ENCODE results near the gene LRFN5.
"Not testable (repeated sequence)": the region's sequence is repeated elsewhere in the genome, so short reads cannot be mapped to it uniquely, and the experiment has no call there.

The LRFN5 gene

DNA sequence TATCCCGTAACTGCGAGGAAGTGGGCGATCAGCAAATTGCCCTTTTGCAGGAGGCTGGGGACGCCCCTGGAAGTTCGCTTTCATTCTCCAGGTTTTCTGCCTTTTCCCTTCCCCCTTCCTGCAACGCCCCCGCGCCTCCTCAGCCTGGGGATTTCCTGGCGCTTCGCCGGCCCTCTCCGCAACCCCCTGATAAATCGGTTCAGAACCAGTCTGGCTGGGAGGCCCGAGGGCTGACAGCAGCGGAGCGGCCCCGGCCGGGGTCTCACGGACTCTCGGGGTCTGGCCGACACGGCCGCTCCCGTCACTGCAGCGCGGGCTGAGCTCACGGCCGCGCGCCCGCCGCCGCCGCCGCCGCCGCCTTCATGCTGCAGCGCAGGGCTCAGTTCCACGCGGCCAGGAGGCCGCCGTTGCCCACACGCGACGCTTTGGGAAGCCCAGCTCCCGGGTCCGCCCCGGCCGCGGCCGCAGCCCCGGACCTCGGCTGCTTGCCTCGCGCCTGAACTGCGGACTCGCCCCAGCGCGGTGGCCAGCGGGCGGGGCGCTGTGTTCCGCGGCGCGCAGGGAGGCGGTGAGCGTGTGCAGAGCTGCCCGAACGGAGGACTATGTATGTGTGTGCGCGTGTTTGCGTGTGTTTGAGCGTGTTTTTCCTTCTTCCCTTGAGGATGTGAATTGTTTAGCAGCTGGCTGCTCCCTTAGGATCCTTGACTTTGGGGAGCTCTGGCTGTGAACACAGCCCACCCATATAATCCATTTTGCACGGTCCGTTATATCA lies at the start of gene LRFN5:
Gene LRFN5, plus strand, starts transcription at position 345 of the 772 bp plus-strand sequence.
- peak within 1 kb of the TSS; percentile 85 for H3K4me3 ChIP-seq (ENCODE audit: low read depth, low read length)

DNA sequence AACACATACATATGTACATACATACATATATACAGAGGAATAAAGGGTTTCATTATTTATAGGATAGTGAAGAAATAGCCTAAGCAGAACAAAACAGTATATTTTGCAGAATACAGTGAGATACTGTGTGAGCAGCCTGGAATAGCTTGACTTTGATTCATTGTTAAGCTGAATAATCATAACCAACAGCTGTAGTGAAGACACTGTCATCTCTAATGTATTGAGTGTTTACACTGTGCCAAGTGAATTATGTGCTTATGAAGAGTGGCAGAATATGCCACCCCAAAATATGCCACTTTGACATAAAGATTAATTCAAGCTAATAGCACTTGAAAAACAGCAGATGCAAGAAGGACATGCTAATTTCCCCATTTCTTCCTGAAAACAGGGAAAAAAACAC lies 48.2 kb upstream of the LRFN5 start:
- no peak overlapping the region for H3K4me3 ChIP-seq (ENCODE audit: low read depth, low read length)

DNA sequence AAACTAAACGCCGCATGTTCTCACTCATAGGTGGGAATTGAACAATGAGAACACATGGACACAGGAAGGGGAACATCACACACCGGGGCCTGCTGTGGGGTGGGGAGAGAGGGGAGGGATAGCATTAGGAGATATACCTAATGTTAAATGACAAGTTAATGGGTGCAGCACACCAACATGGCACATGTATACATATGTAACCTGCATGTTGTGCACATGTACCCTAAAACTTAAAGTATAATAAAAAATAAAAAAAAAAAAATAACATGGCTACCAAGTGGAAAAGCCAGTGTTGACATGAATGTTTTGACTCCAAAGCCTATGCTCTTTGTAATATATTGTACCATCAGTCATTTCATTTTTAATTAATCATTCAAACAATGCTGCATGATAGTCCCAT lies 39.8 kb upstream of the LRFN5 start:
- H3K4me3 ChIP-seq (ENCODE audit: low read depth, low read length): not testable (repeated sequence)

DNA sequence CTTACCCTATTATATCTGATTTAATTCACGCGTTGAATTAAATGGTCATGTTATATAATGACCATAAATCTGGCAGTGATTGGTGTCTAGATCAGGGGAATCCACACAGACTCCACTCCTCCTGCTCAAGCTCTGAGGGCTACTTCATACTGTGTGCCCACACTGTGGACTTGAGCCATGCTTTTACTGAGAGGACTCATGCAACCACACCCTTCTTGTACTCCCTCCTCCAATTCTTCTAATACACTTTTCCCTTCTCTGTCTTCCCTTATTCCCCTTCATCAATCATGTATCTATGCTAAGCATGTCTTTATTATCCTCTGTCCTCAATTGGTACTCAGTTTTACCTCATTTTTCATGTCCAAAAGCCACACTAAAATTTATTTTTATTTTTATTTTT lies 37.7 kb upstream of the LRFN5 start:
- no peak overlapping the region for H3K4me3 ChIP-seq (ENCODE audit: low read depth, low read length)

DNA sequence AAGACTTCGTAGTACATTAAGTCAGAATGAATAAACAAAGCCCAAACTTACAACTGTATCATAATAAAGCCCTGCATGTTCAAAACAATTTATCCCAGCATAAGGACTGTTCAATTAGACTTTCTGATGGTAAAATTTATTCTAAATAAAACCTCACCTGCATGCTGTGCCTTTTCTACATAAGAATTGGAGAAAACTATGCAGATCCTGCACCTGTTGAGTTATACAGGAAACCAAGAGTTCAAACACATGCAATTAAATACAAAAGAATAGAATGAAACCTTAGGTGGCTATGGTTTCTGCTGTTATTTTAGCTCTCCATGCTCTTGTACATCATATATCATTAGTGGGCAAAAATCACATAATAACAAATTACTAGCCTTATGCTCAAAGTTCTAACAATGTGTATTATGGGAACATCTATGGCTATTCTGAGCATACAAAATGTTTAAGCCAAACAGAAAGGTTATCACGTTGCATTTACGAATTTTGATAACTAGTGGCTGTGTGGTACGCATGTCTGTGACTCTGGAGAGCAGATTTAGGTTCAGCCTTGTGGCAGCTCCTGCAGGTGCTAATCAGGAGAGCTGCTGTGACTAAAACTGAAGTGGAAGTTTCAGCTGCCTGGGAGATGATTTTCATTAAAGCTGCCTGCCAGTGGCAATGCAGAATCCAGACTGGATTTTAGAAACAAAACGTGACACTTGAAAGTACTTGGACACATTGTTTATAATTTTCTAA lies 36.1 kb upstream of the LRFN5 start:
- no peak overlapping the region for H3K4me3 ChIP-seq (ENCODE audit: low read depth, low read length)

DNA sequence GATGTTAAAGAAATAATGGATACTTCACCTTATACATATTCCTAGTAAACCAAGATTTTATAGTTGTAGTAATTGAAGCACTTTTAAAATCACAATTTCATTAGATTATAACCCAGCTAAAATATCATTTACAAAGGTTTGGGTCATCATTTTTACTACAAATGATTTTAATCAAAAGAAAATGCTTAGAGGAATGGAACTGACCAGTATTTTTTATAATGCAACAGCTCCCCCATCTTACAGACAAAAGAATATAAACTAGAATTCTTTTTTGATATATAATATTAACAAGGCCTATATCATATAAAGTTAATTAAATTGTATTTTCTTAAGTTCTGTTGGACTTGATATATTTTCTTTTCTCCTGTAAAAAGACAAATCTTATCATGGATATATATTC lies 20.4 kb upstream of the LRFN5 start:
- no peak overlapping the region for H3K4me3 ChIP-seq (ENCODE audit: low read depth, low read length)

DNA sequence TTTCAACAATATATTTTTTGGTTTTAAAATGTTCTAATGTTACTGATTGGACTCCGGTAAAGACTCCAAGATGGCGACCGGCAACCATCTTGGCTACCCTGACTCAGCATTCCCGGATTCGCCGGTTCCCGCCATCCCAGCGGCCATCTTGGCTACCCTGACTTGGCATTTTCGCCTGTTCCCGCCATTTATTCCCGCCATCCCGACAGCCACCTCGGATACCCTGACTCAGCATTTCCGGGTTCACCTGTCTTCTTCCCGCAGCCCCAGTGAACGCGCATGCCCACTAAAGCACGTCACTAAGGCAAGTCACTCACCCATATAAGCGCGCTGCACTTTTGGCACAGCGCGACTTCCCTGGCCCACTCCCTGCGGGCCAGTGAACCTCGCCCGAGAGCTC lies 9.0 kb upstream of the LRFN5 start:
- no peak overlapping the region for H3K4me3 ChIP-seq (ENCODE audit: low read depth, low read length)

DNA sequence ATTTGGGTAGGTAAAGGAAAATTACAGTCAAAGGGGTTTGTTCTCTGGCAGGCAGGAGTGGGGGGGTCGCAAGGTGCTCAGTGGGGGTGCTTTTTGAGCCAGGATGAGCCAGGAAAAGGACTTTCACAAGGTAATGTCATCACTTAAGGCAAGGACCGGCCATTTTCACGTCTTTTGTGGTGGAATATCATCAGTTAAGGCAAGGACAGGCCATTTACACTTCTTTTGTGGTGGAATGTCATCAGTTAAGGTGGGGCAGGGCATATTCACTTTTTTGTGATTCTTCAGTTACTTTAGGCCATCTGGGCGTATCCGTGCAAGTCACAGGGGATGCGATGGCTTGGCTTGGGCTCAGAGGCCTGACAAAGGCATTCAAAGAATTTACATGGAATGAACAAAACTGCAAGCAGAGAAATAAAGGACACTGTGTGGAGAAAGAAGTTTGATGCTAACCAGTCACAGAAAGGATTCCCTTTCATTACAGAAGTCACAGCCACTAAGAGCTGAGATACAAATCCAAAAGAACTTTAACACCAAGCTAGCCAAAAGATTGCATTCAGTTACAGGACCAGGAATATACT lies 6.8 kb upstream of the LRFN5 start:
- not testable (repeated sequence) for H3K4me3 ChIP-seq (ENCODE audit: low read depth, low read length)

DNA sequence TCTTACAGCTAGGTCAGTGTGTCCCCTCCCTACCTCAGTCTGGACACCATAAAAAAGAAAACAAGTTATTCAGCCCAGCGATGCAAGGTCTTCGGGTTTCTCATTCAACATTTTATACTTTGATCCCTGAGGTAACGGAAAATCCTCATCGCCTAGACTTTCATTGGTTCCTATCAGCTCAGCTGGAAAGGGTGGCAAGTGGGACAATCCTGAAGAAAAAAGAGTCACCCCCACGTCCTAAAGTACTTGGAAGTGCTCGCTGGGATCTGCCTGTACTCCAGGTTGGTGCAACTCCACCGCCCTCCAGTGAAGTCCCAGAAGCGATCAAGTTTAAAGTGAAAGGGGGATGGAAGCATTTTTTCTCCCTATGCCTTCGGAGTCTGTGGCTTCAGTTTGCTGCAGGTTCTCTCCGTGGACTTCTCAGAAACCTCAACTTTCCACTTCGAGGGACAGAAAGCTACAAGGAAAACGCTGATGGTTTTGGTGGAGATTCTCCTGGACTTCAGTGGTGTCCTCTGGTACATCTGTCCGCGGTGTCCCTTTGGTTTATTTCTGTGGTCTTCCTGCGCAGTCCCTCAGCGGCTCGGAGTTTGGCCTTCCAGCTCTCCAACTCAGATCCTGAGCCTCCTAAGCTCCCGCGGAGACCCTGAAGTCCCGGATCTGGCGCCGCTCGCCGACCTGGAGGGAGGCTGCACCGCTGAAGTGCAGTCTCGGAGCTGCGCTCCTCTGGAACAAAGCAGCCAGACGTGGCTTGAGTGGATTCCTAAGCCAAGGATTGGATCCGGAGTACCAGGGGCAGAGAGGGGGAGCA lies 1.8 kb upstream of the LRFN5 start:
- peak overlapping the region; percentile 85 for H3K4me3 ChIP-seq (ENCODE audit: low read depth, low read length)

DNA sequence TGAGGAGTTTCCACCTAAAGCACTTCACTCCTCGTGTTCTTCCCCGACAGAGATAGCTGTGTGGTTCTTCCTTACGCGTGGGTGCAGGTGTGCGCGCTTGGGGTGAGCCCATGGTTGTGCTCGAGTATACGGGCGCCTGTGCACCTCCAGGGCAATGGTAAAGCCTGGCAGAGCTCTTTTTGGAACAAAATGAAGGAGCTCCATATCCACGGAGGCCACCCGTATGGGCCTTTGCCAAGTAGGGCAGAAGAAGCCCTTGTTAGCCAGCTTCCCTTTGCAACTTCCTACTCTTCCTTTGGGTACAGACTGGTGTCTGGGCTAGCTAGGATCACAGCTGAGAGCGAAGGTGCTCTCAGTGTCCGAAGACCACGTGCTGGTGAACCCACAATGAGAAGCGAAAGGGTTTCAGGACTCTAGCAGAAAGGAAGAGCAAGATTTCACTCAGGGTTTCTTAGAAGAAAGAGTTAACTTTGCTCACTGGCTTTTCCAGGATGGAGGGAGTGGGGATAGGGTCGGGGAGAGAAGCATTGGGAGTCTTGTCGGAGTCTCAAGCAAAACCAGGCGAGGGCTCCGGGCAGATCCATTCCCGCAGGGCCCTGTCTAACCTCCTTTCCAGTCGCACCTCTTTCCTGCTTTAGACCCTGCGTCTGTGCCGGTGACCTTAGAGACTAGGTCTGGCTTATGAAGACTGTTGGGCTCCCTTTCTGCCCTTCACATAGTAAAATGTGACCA lies 960 bp upstream of the LRFN5 start:
- peak overlapping the region; percentile 85 for H3K4me3 ChIP-seq (ENCODE audit: low read depth, low read length)

DNA sequence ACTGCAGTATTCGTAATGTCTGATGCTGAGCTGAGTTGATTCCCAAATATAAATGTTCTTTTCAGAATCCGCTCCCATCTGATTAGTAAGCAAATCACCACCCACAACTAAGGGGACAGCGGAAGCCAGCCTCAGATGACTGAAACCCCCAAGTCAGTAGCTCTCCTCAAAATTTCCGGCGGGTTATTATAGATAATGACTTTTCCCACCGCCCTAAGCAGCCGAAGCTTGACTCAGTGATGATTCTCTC lies 469 bp upstream of the LRFN5 start:
- H3K4me3 ChIP-seq (ENCODE audit: low read depth, low read length): peak overlapping the region; percentile 85

DNA sequence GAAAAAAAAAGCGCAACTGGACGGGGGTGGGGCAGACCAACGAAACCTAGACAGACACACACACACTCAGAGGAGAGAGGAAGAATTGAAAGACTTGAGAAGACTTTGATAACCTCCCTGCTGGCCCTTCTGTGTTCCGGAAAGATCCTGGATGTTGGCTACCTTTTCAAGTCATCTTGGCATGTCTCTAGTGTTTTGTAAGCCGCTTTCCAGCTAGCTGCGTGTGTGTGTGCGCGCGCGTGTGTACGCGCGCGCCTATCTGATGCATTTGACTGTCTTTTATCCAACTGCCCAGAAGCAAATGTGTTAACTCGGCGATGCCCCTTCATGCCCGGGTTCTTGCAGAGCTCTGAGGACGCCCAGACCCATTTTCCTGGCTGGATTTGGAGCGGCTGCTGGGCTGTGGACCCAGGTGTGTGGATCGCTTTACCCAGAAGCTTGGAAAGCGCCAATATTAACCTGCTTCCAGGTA lies 664 bp downstream of the LRFN5 start:
- peak overlapping the region; percentile 85 for H3K4me3 ChIP-seq (ENCODE audit: low read depth, low read length)

DNA sequence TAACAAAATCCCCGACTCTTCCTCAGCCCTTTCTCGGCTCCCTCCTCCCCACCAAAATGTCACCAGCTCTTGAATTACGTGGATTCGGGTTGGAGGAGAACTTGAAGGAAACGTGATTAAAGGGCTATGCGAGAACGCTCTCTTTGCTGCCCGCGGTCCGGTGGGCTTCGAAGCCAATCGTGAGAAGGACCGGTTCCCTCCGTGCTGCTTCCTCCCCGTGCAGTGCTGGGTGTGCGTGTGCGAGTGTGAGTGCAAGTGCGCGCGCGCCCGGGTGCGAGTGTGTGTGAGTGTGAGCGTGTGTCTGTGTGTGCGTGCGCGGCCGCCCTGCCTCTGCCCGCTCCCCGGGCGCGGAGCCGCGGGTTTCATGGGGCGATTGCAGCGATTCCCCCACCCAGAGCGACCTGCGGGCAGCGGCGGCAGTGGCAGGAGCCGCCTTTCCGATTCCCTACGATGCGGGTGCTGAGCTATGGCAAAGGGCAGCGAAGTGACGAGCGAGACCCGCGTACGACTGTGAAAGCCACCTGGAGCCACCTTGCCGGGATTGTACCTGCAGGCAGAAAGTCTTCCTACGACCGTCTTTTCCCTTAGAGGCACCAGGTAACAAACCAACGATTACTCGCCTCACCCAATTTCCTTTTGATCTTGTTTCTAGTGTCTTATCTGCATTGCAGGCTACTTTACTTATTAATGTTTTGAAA lies 1.4 kb downstream of the LRFN5 start:
- H3K4me3 ChIP-seq (ENCODE audit: low read depth, low read length): peak overlapping the region; percentile 85

DNA sequence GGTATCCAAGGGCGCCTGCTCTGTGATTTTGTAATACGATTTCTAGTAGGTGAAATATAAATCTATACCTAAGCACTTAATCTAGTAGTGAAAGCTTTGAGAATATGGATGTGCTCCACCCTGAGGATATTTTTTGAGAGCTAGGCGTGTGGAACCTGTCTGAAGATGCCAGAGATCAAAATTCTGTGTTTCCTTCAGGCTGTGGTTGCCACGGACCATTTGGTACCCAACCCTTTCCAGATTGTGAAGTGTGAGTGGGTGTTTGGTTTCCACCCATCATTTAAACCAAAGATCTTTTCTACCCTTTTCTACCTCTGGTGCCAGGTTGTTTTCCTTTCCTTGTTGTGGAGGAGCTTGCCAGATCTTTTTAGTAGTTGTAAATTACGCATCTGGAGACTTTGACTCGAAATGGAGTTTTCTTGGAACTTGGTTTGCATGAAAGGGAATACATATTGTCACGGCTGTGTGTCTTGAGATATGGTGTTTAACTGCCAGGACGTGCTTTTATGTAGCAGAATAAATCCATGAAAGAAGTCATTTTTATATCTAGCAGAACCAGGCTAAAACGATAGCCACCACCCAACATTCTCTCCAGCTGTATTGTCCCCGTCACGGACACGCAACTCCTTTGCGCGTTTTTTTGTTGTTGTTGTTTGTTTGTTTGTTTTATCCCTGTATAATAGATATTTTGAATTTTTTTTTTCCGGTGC lies 2.2 kb downstream of the LRFN5 start:
- peak overlapping the region; percentile 85 for H3K4me3 ChIP-seq (ENCODE audit: low read depth, low read length)

DNA sequence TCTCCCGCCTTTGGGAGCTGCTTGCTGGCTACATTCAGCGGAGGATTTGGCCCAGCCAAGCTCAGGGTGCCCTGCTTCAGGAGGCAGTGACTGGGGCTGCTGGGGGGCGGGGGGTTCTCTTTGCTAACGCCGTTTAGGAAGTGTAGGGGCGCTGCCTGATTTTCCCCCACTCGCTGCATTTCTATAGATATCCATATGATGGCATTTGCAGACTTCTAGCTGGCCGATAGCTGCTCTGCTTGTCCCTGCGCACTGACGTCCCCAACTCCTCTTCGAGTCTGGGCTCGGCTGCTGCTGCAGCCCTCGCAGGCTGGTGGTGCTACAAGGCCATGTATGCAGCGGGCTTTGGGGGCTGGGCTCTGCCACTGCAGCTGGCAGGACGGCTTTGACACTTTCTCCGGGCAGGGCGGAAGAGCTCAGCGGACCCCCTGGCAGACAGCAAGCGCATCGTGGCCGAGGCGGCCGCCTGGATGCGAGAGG lies 3.1 kb downstream of the LRFN5 start:
- peak overlapping the region; percentile 85 for H3K4me3 ChIP-seq (ENCODE audit: low read depth, low read length)

DNA sequence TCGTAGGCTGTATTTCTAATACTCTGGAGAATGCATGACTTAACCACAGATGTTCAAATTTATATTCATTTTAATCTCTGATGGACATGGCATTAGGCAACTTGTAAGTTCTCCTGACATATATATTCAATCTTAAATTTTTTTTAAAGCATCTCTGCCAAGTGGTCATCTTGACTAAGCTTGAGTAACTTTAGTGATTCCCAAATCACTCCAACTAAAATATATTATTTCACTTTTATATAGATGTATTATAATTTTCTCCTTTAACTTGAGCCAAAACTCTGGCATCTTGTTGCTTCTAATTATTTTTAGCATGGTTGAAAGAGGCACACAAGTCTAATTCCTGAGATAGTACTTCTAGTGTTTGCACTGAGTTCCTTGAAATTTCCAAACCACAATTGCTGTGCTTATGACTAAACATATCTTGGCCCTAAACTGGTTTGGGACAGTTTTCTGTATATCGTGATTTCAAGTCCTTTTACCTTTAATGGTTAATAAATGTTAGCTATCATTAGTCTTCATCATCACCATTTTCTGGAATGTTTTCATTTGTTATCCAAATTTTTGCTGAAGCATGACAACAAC lies 8.4 kb downstream of the LRFN5 start:
- H3K4me3 ChIP-seq (ENCODE audit: low read depth, low read length): no peak overlapping the region

DNA sequence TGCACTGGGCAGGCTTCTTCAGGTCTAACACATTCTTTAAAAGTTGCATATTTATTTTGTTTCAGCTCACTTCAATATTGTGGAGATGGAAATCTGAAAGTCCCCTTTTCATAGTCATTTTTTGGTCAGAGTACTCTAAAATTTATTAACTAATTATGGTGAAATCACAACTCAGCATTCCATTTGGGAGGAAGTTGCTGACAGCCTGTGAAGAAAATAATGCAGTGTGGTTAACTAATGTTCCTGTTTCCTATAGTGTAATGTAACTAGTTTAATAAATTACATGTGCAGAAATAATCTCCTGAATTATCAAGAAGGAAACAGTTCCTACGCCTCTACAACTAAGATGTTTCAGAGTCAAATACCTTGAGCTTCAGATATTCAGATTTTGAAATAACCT lies 17.1 kb downstream of the LRFN5 start:
- no peak overlapping the region for H3K4me3 ChIP-seq (ENCODE audit: low read depth, low read length)

DNA sequence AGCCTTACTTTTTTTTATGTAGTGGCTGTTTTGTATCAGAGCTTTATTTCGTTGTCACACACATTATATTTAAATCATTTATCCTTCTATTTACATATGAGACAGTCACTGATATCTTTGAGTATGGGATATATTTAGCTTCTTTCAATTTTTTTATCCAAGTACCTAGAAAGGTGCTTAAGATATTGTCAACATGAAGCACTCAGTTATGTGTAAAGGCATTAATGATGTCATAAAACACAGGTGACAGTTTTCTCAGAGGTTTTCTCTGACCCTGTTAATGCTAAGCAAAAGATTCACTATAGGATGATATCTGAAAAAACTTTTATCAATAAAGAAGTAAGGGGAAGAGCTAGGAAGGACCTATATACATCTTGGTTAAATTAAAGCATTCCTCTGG lies 23.2 kb downstream of the LRFN5 start:
- H3K4me3 ChIP-seq (ENCODE audit: low read depth, low read length): no peak overlapping the region

DNA sequence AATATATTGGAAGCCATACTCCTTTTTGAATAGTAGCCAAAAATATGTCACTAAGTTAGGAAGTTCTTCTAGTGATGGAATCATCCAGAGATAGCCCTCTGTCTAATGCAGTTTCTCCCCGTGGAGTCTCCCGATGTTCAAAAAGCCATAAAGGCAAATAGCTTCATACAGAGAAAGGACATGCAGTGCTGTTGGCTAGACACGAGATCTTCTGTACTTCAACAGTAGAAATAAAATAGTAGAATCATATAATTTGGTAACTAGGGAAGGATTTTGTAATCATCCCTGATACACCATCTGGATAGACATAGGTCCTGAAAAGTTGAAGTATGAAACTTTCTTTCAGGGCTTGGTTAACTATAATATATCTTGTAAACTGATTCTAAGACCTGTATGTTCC lies 27.6 kb downstream of the LRFN5 start:
- H3K4me3 ChIP-seq (ENCODE audit: low read depth, low read length): no peak overlapping the region

Measured in iPS-11a (cell line).